Muscle layer of duodenum (tissue), 2 donors: ENCODE data around the gene PCBP3.
"Not testable (repeated sequence)": the region's sequence is repeated elsewhere in the genome, so short reads cannot be mapped to it uniquely, and the experiment has no call there.

ENCODE experiments used
- H3K27ac ChIP-seq: one replicate; pipeline ENCODE4 v1.7.0; 2013; ENCODE audit warnings: mild to moderate bottlenecking, low read length
- H3K27me3 ChIP-seq: one replicate; pipeline ENCODE4 v1.7.0; 2013; ENCODE audit warnings: low read depth, mild to moderate bottlenecking, control low read depth, low read length
- H3K36me3 ChIP-seq, 2 donors: one replicate each; pipeline ENCODE4 v1.7.0; 2013; ENCODE audit warnings: low read length in 2 of 2, control low read depth in 1 of 2, mild to moderate bottlenecking in 1 of 2; ENCODE audit not compliant: insufficient read depth in 2 of 2, control insufficient read depth in 1 of 2
- H3K4me1 ChIP-seq, 2 donors: one replicate each; pipeline ENCODE4 v1.7.0; 2013; ENCODE audit warnings: low read length in 2 of 2, mild to moderate bottlenecking in 2 of 2, control low read depth in 1 of 2, moderate library complexity in 1 of 2; ENCODE audit not compliant: insufficient read depth in 2 of 2, control insufficient read depth in 1 of 2
- H3K4me3 ChIP-seq, 2 donors: one replicate each; pipeline ENCODE4 v1.7.0; 2013; ENCODE audit warnings: low read length in 2 of 2, low read depth in 1 of 2, mild to moderate bottlenecking in 1 of 2
- H3K9me3 ChIP-seq, 2 donors: one replicate each; pipeline ENCODE4 v1.7.0; 2013; ENCODE audit warnings: low read length in 2 of 2, control low read depth in 1 of 2, mild to moderate bottlenecking in 1 of 2; ENCODE audit not compliant: control insufficient read depth in 1 of 2
- donor health status: healthy.

Gene PCBP3

GRCh38 chr21:45615145-45615711, 28.3 kb upstream of the PCBP3 start:
- peaks cover 0 to 9% of the 10 kb centered on the region in 2 donors for H3K9me3 ChIP-seq
- H3K36me3 ChIP-seq: no peaks in the 10 kb centered on the region
- H3K27me3 ChIP-seq: peaks cover 8% of the 10 kb centered on the region
- H3K27ac ChIP-seq: no peak overlapping the region
- no peak overlapping the region for H3K4me3 ChIP-seq
- no peaks in the 10 kb centered on the region for H3K4me1 ChIP-seq

GRCh38 chr21:45617021-45617921, 26.3 kb upstream of the PCBP3 start:
- Histone ChIP-seq H3K9me3 (peaks cover 0 to 9% of the 10 kb centered on the region in 2 donors), H3K36me3 (no peaks in the 10 kb centered on the region), H3K27me3 (peaks cover 8% of the 10 kb centered on the region), H3K4me1 (no peaks in the 10 kb centered on the region), H3K27ac (no peak overlapping the region), H3K4me3 (no peak overlapping the region)

- Histone ChIP-seq H3K27ac (no peak overlapping the region), H3K4me1 (no peaks in the 10 kb centered on the region), H3K4me3 (no peak overlapping the region), H3K27me3 (peaks cover 8% of the 10 kb centered on the region), H3K36me3 (no peaks in the 10 kb centered on the region), H3K9me3 (peaks cover 0 to 9% of the 10 kb centered on the region in 2 donors)
Observed at GRCh38 chr21:45618287-45618686, 25.2 kb upstream of the PCBP3 start.

GRCh38 chr21:45618846-45619485, 24.6 kb upstream of the PCBP3 start:
- Histone ChIP-seq H3K4me1 (no peaks in the 10 kb centered on the region), H3K36me3 (no peaks in the 10 kb centered on the region), H3K4me3 (no peak overlapping the region), H3K27me3 (peaks cover 8% of the 10 kb centered on the region), H3K27ac (no peak overlapping the region), H3K9me3 (peaks cover 0 to 9% of the 10 kb centered on the region in 2 donors)

GRCh38 chr21:45620201-45620923, 23.2 kb upstream of the PCBP3 start:
- no peaks in the 10 kb centered on the region for H3K36me3 ChIP-seq
- no peaks in the 10 kb centered on the region for H3K4me1 ChIP-seq
- H3K27ac ChIP-seq: no peak overlapping the region
- H3K4me3 ChIP-seq: no peak overlapping the region
- peaks cover 8% of the 10 kb centered on the region for H3K27me3 ChIP-seq
- peaks cover 0 to 9% of the 10 kb centered on the region in 2 donors for H3K9me3 ChIP-seq

GRCh38 chr21:45621435-45622331, 21.8 kb upstream of the PCBP3 start:
- H3K9me3 ChIP-seq, H3K36me3 ChIP-seq, H3K4me3 ChIP-seq, H3K27me3 ChIP-seq, H3K27ac ChIP-seq, H3K4me1 ChIP-seq: not testable (repeated sequence)

GRCh38 chr21:45622416-45623097, 21.0 kb upstream of the PCBP3 start:
- Histone ChIP-seq H3K4me3 (no peak overlapping the region), H3K36me3 (no peaks in the 10 kb centered on the region), H3K9me3 (peaks cover 0 to 9% of the 10 kb centered on the region in 2 donors), H3K27me3 (peaks cover 4% of the 10 kb centered on the region), H3K4me1 (no peaks in the 10 kb centered on the region), H3K27ac (no peak overlapping the region)

GRCh38 chr21:45623436-45623835, 20.1 kb upstream of the PCBP3 start:
- Histone ChIP-seq H3K36me3 (no peaks in the 10 kb centered on the region), H3K9me3 (peaks cover 0 to 9% of the 10 kb centered on the region in 2 donors), H3K4me1 (no peaks in the 10 kb centered on the region), H3K27me3 (peaks cover 4% of the 10 kb centered on the region), H3K4me3 (no peak overlapping the region), H3K27ac (no peak overlapping the region)

- not testable (repeated sequence) for H3K9me3 ChIP-seq, H3K27ac ChIP-seq, H3K4me1 ChIP-seq, H3K36me3 ChIP-seq, H3K4me3 ChIP-seq, H3K27me3 ChIP-seq
Observed at GRCh38 chr21:45626127-45626526, 17.4 kb upstream of the PCBP3 start.
